HG03565 (cell line): Measurements from ENCODE around the gene PHLPP1.
"Not testable (repeated sequence)": the region's sequence is repeated elsewhere in the genome, so short reads cannot be mapped to it uniquely, and the experiment has no call there.

Experiments used
- ATAC-seq: cut with Tn5 transposase; IDR thresholded peaks from one replicate; pipeline ENCODE4 v1.9.1; 2021; ENCODE audit warnings: mild to moderate bottlenecking, moderate library complexity; ENCODE audit not compliant: unreplicated experiment

Gene PHLPP1

GRCh38 chr18:62880034-62880433 is 164.7 kb downstream of the PHLPP1 start:
- no peak for ATAC-seq

- ATAC-seq, result no peak
Observed at GRCh38 chr18:62880673-62881364, 165.5 kb downstream of the PHLPP1 start.

- no peak for ATAC-seq
Observed at GRCh38 chr18:62881509-62882016, 166.2 kb downstream of the PHLPP1 start.

GRCh38 chr18:62883937-62884735 is 168.8 kb downstream of the PHLPP1 start:
- ATAC-seq, result no peak

- no peak for ATAC-seq
Observed at GRCh38 chr18:62885804-62886203, 170.5 kb downstream of the PHLPP1 start.

GRCh38 chr18:62894681-62895390 is 179.5 kb downstream of the PHLPP1 start:
- no peak for ATAC-seq

GRCh38 chr18:62897153-62897552 is 181.8 kb downstream of the PHLPP1 start:
- ATAC-seq, result no peak

- peak; percentile 90 for ATAC-seq
Observed at GRCh38 chr18:62898359-62898758, 183.0 kb downstream of the PHLPP1 start.

- no peak for ATAC-seq
Observed at GRCh38 chr18:62899534-62899933, 184.2 kb downstream of the PHLPP1 start.

GRCh38 chr18:62900132-62900883 is 185.0 kb downstream of the PHLPP1 start:
- no peak for ATAC-seq

- no peak for ATAC-seq
Observed at GRCh38 chr18:62902776-62903175, 187.4 kb downstream of the PHLPP1 start.

- ATAC-seq, result no peak
Observed at GRCh38 chr18:62904396-62905285, 189.3 kb downstream of the PHLPP1 start.

- no peak for ATAC-seq
Observed at GRCh38 chr18:62912885-62913284, 197.5 kb downstream of the PHLPP1 start.

- not testable (repeated sequence) for ATAC-seq
Observed at GRCh38 chr18:62913824-62914223, 198.5 kb downstream of the PHLPP1 start.

- no peak for ATAC-seq
Observed at GRCh38 chr18:62914871-62915392, 199.6 kb downstream of the PHLPP1 start.

GRCh38 chr18:62918361-62918760 is 203.0 kb downstream of the PHLPP1 start:
- no peak for ATAC-seq

GRCh38 chr18:62919109-62919838 is 203.9 kb downstream of the PHLPP1 start:
- ATAC-seq, result no peak

- ATAC-seq, result no peak
Observed at GRCh38 chr18:62925031-62925688, 209.8 kb downstream of the PHLPP1 start.
